Activated B cell treated with CpG ODN at 0.5 μM for 24 hours (primary cell): ENCODE results near the gene PREP. TPM values are rescaled to one million over a fixed set of nuclear protein-coding genes. Genes with fewer than 3 reads are reported as not detected.

Experiments used
- ATAC-seq: fragments of 200-7000 bp; cut with Tn5 transposase; one replicate; pipeline ENCODE4 v1.10.0; 2021; ENCODE audit warnings: low read depth, mild to moderate bottlenecking, moderate library complexity
- CTCF ChIA-PET: fragments of 350-600 bp; sonication (Branson Sonifier 250); formaldehyde crosslinking; loops from one replicate; lab custom pipeline; 2021; ENCODE audit warnings: antibody characterized with exemption; lab: Charles Lee
- POLR2A ChIA-PET: fragments of 350-600 bp; sonication (Branson Sonifier 250); formaldehyde crosslinking; loops from one replicate; lab custom pipeline; 2021; ENCODE audit warnings: antibody characterized with exemption; lab: Charles Lee
- DNase-seq: peaks from one replicate; pipeline ENCODE4 v3.0.0; 2022
- H3K27ac Mint-ChIP-seq: one replicate; pipeline ENCODE4 v1.8.0; 2020; ENCODE audit warnings: mixed read lengths
- H3K27me3 Mint-ChIP-seq: one replicate; pipeline ENCODE4 v1.8.0; 2021; ENCODE audit warnings: mixed read lengths
- H3K36me3 Mint-ChIP-seq: one replicate; pipeline ENCODE4 v1.8.0; 2021; ENCODE audit warnings: low read depth, mixed read lengths
- H3K4me1 Mint-ChIP-seq: one replicate; pipeline ENCODE4 v1.8.0; 2021; ENCODE audit warnings: mixed read lengths
- H3K4me3 Mint-ChIP-seq: one replicate; pipeline ENCODE4 v1.8.0; 2020; ENCODE audit warnings: mild to moderate bottlenecking, mixed read lengths
- H3K9me3 Mint-ChIP-seq: one replicate; pipeline ENCODE4 v1.8.0; 2020; ENCODE audit warnings: mixed read lengths
- intact Hi-C: fragments of 100-400 bp; cut with micrococcal nuclease; formaldehyde crosslinking; loops from one replicate; pipeline ENCODE4 v1.15.1; 2024
- total RNA-seq: library from RNA; stranded (reverse); gene quantifications from 2 replicates; pipeline ENCODE4 v1.2.3, GENCODE V29; 2022
- TF ChIP-seq, protein P1 (sequence below): fragments of 200-600 bp; IDR thresholded peaks from one replicate; pipeline ENCODE4 v1.8.0; 2022; ENCODE audit warnings: antibody characterized with exemption, mild to moderate bottlenecking

Gene PREP
- total RNA-seq, 1 donor from 2014 or later = 31.1 TPM

DNA sequence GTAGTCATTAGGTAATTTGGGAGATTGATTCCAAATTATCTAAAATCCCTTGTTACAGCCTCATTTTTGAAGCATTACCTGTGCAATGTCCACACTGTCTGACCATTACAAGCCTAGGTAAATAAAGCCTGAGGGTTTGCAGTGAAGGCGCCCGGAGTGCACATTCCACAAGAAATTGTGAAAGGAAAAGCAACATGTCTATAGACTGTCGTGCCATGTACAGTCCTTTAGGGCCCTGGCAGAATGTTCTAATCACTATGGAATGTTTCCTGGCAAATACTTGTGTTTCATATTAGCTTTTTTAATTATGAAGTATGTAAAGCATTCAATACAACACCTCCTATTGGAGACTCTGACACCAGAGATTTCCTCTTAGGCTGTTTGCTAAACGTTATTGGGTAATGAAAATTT lies 28.9 kb downstream of the PREP start:
- Mint-ChIP-seq H3K36me3 (peaks cover 63% of the 10 kb centered on the region), H3K9me3 (no peaks in the 10 kb centered on the region), H3K27me3 (no peaks in the 10 kb centered on the region), H3K4me3 (no peak overlapping the region), H3K27ac (no peak overlapping the region), H3K4me1 (no peaks in the 10 kb centered on the region)
- CTCF ChIA-PET = no interaction called here
- DNase-seq = no peak
- TF ChIP-seq, protein P1, sequence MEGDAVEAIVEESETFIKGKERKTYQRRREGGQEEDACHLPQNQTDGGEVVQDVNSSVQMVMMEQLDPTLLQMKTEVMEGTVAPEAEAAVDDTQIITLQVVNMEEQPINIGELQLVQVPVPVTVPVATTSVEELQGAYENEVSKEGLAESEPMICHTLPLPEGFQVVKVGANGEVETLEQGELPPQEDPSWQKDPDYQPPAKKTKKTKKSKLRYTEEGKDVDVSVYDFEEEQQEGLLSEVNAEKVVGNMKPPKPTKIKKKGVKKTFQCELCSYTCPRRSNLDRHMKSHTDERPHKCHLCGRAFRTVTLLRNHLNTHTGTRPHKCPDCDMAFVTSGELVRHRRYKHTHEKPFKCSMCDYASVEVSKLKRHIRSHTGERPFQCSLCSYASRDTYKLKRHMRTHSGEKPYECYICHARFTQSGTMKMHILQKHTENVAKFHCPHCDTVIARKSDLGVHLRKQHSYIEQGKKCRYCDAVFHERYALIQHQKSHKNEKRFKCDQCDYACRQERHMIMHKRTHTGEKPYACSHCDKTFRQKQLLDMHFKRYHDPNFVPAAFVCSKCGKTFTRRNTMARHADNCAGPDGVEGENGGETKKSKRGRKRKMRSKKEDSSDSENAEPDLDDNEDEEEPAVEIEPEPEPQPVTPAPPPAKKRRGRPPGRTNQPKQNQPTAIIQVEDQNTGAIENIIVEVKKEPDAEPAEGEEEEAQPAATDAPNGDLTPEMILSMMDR = no peak
- no peak for ATAC-seq
- intact Hi-C loops = no loop called here
- POLR2A ChIA-PET = no interaction called here

- H3K4me3 Mint-ChIP-seq = no peak overlapping the region
- intact Hi-C loops = no loop called here
- DNase-seq (no peak), ATAC-seq (no peak)
- H3K27me3 Mint-ChIP-seq = no peaks in the 10 kb centered on the region
- ChIA-PET CTCF (no interaction called here), POLR2A (no interaction called here)
- peaks cover 67% of the 10 kb centered on the region for H3K36me3 Mint-ChIP-seq
- no peaks in the 10 kb centered on the region for H3K9me3 Mint-ChIP-seq
- no peaks in the 10 kb centered on the region for H3K4me1 Mint-ChIP-seq
- H3K27ac Mint-ChIP-seq = no peak overlapping the region
- TF ChIP-seq, protein P1 = no peak
Observed at GRCh38 chr6:105373481-105373880, 29.4 kb downstream of the PREP start.

DNA sequence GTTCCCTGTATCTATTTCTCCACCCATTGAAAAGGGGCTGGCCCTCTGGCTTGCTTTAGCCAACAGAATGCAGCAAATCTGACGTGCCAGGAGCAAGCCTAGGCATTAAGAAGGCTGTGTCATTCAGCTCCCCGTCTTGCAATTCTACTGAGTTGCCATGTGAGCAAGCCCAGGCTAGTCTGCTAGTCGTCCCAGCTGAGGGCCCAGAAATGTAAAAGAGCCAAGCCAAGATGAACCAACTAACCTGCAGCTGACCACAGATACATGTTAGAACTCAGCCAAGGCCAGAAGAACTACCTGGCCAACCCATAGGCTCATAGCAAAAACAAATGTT lies 30.1 kb downstream of the PREP start:
- Mint-ChIP-seq H3K4me3 (no peak overlapping the region), H3K36me3 (peaks cover 72% of the 10 kb centered on the region), H3K9me3 (no peaks in the 10 kb centered on the region), H3K4me1 (no peaks in the 10 kb centered on the region), H3K27me3 (no peaks in the 10 kb centered on the region), H3K27ac (no peak overlapping the region)
- ATAC-seq (no peak), DNase-seq (no peak)
- POLR2A ChIA-PET = no interaction called here
- intact Hi-C loops = no loop called here
- TF ChIP-seq, protein P1 = no peak
- CTCF ChIA-PET = interaction anchor here (2.2 kb wide), 1 partner anchor 285 kb away, joined by 5 read pairs; no protein-coding TSS in a partner anchor

GRCh38 chr6:105372142-105372848 lies 30.6 kb downstream of the PREP start:
- intact Hi-C loops = no loop called here
- H3K4me3 Mint-ChIP-seq = no peak overlapping the region
- no peak overlapping the region for H3K27ac Mint-ChIP-seq
- ChIA-PET CTCF (interaction anchor here (2.2 kb wide), 1 partner anchor 285 kb away, joined by 5 read pairs; no protein-coding TSS in a partner anchor), POLR2A (no interaction called here)
- no peak for ATAC-seq
- no peaks in the 10 kb centered on the region for H3K27me3 Mint-ChIP-seq
- no peaks in the 10 kb centered on the region for H3K9me3 Mint-ChIP-seq
- DNase-seq = no peak
- no peaks in the 10 kb centered on the region for H3K4me1 Mint-ChIP-seq
- TF ChIP-seq, protein P1 = no peak
- H3K36me3 Mint-ChIP-seq = peaks cover 71% of the 10 kb centered on the region

DNA sequence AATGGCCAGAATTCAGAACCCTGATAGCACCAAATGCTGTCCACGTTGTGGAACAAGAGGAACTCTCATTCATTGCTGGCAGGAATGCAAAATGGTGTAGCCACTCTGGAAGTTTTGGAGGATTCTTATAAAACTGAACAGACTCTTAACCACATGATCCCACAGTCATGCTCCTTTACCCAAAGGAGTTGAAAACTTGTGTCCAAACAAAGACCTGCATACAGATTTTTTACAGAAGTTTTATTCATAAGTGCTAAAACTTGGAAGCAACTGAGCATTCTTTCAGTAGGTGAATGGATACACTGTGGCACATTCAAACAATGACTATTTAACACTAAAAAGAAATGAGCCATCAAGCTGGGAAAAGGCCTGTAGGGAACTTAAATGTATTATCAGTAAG lies 32.5 kb downstream of the PREP start:
- no peak for ATAC-seq
- Mint-ChIP-seq H3K27ac (no peak overlapping the region), H3K27me3 (no peaks in the 10 kb centered on the region), H3K9me3 (no peaks in the 10 kb centered on the region), H3K4me3 (no peak overlapping the region), H3K4me1 (no peaks in the 10 kb centered on the region), H3K36me3 (peaks cover 71% of the 10 kb centered on the region)
- intact Hi-C loops = no loop called here
- no peak for DNase-seq
- CTCF ChIA-PET = no interaction called here
- POLR2A ChIA-PET = no interaction called here
- TF ChIP-seq, protein P1 = no peak
